Right atrium auricular region (tissue), 2 donors: Measurements from ENCODE around the gene NALCN. TPM values are rescaled to one million over a fixed set of nuclear protein-coding genes. Genes with fewer than 3 reads are reported as not detected.

Experiments used
- DNase-seq: peaks from one replicate; pipeline ENCODE4 v3.0.0-alpha.2; 2019; ENCODE audit warnings: low spot score
- H3K27ac ChIP-seq, 2 donors: fragments of 200-600 bp; sonication (generic); 1 replicate in 1 of 2; 2 replicates in 1 of 2; pipeline ENCODE4 v1.5.1; 2016 to 2019
- H3K27me3 ChIP-seq, 2 donors: fragments of 200-600 bp; sonication (generic); one replicate each; pipeline versions ENCODE4 v1.5.1 to v1.6.0; 2017 to 2019
- H3K36me3 ChIP-seq: fragments of 200-600 bp; sonication (generic); one replicate; pipeline ENCODE4 v1.5.1; 2016
- H3K4me1 ChIP-seq, 2 donors: fragments of 200-600 bp; sonication (generic); one replicate each; pipeline versions ENCODE4 v1.5.1 to v1.6.0; 2017 to 2019
- H3K4me3 ChIP-seq, 2 donors: fragments of 200-600 bp; sonication (generic); 1 replicate in 1 of 2; 2 replicates in 1 of 2; pipeline ENCODE4 v1.5.1; 2017 to 2019; ENCODE audit warnings: mild to moderate bottlenecking in 1 of 2, moderate library complexity in 1 of 2
- H3K9me3 ChIP-seq, 2 donors: fragments of 200-600 bp; sonication (generic); one replicate each; pipeline ENCODE4 v1.5.1; 2019
- total RNA-seq, 2 donors: library from RNA; depleted of rRNA; stranded (reverse); fragments of >200 nt; gene quantifications; one replicate each; pipeline ENCODE4 v1.1.0, GENCODE V29; 2016
- TF ChIP-seq, protein P1 (sequence below), 2 donors: fragments of 200-600 bp; sonication (generic); IDR thresholded peaks; one replicate each; pipeline ENCODE4 v1.5.1; 2019; ENCODE audit warnings: antibody characterized with exemption in 2 of 2

The NALCN gene
- total RNA-seq, 2 donors from 2014 or later, result 6.2 to 21.1 TPM

GRCh38 chr13:101272886-101273285, 143.4 kb downstream of the NALCN start:
- DNase-seq, result no peak
- H3K27ac ChIP-seq, result no peak overlapping the region
- no peak overlapping the region for H3K4me3 ChIP-seq
- no peaks in the 10 kb centered on the region for H3K36me3 ChIP-seq
- H3K9me3 ChIP-seq, result no peaks in the 10 kb centered on the region
- H3K4me1 ChIP-seq, result no peaks in the 10 kb centered on the region
- TF ChIP-seq, protein P1, sequence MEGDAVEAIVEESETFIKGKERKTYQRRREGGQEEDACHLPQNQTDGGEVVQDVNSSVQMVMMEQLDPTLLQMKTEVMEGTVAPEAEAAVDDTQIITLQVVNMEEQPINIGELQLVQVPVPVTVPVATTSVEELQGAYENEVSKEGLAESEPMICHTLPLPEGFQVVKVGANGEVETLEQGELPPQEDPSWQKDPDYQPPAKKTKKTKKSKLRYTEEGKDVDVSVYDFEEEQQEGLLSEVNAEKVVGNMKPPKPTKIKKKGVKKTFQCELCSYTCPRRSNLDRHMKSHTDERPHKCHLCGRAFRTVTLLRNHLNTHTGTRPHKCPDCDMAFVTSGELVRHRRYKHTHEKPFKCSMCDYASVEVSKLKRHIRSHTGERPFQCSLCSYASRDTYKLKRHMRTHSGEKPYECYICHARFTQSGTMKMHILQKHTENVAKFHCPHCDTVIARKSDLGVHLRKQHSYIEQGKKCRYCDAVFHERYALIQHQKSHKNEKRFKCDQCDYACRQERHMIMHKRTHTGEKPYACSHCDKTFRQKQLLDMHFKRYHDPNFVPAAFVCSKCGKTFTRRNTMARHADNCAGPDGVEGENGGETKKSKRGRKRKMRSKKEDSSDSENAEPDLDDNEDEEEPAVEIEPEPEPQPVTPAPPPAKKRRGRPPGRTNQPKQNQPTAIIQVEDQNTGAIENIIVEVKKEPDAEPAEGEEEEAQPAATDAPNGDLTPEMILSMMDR (IDR thresholded peaks at IDR 0.05), result no peak
- H3K27me3 ChIP-seq, result no peaks in the 10 kb centered on the region

GRCh38 chr13:101271681-101272245, 144.5 kb downstream of the NALCN start:
- no peaks in the 10 kb centered on the region for H3K36me3 ChIP-seq

GRCh38 chr13:101267656-101268055, 148.7 kb downstream of the NALCN start:
- Histone ChIP-seq H3K27ac (no peak overlapping the region), H3K36me3 (no peaks in the 10 kb centered on the region), H3K9me3 (no peaks in the 10 kb centered on the region), H3K4me1 (no peaks in the 10 kb centered on the region), H3K27me3 (no peaks in the 10 kb centered on the region), H3K4me3 (no peak overlapping the region)
- TF ChIP-seq, protein P1 (IDR thresholded peaks at IDR 0.05), result no peak
- DNase-seq, result no peak

More at GRCh38 chr13:101271681-101272245, 144.5 kb downstream of the NALCN start:
- TF ChIP-seq, protein P1 (IDR thresholded peaks at IDR 0.05), result no peak
- no peaks in the 10 kb centered on the region for H3K9me3 ChIP-seq
- DNase-seq, result no peak
- H3K27me3 ChIP-seq, result no peaks in the 10 kb centered on the region
- H3K4me1 ChIP-seq, result no peaks in the 10 kb centered on the region
- no peak overlapping the region for H3K4me3 ChIP-seq
- no peak overlapping the region for H3K27ac ChIP-seq

DNA sequence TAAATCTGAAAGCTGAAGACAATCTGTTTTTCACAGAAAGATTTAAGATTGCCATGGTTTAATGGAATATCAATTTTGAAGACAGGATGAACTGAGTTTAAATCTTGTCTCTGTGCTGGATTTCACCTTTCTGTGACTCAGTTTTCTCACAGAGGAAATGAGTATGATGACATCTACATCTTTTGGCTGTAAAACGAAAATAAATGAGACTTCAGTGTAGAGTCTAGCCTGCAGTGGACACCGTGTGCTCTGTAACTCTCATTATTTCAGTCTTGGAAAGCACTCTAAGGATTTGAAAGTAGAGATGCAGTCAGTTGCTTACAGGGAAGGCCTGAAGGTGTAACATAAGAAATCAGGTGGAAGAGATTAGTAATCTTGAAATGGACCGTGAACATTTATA, 150.4 kb downstream of the NALCN start:
- no peak overlapping the region for H3K27ac ChIP-seq
- H3K36me3 ChIP-seq, result no peaks in the 10 kb centered on the region
- no peak for DNase-seq
- TF ChIP-seq, protein P1 (IDR thresholded peaks at IDR 0.05), result no peak
- H3K27me3 ChIP-seq, result no peaks in the 10 kb centered on the region
- no peak overlapping the region for H3K4me3 ChIP-seq
- H3K4me1 ChIP-seq, result no peaks in the 10 kb centered on the region
- H3K9me3 ChIP-seq, result no peaks in the 10 kb centered on the region

GRCh38 chr13:101264931-101265330, 151.4 kb downstream of the NALCN start:
- H3K4me1 ChIP-seq, result no peaks in the 10 kb centered on the region
- no peak overlapping the region for H3K4me3 ChIP-seq
- TF ChIP-seq, protein P1 (IDR thresholded peaks at IDR 0.05), result no peak
- no peak overlapping the region for H3K27ac ChIP-seq
- H3K36me3 ChIP-seq, result no peaks in the 10 kb centered on the region
- H3K9me3 ChIP-seq, result no peaks in the 10 kb centered on the region
- no peaks in the 10 kb centered on the region for H3K27me3 ChIP-seq
- DNase-seq, result no peak

GRCh38 chr13:101262306-101262705, 154.0 kb downstream of the NALCN start:
- Histone ChIP-seq H3K9me3 (no peaks in the 10 kb centered on the region), H3K4me3 (no peak overlapping the region), H3K27me3 (no peaks in the 10 kb centered on the region), H3K36me3 (no peaks in the 10 kb centered on the region), H3K27ac (no peak overlapping the region), H3K4me1 (no peaks in the 10 kb centered on the region)
- TF ChIP-seq, protein P1 (IDR thresholded peaks at IDR 0.05), result no peak
- no peak for DNase-seq
